Activated CD4-positive, alpha-beta T cell treated with anti-CD3 and anti-CD28 coated beads, Interleukin-2, amount 10 ng/mL, durations not matched to agents 7 days and 5 days (primary cell): ENCODE results near the gene CCNB3. TPM values are rescaled to one million over a fixed set of nuclear protein-coding genes. Genes with fewer than 3 reads are reported as not detected.

Source experiments
- CTCF ChIA-PET: fragments of 350-600 bp; sonication (Branson Sonifier 250); formaldehyde crosslinking; loops from one replicate; lab custom pipeline; 2021; ENCODE audit warnings: antibody characterized with exemption; lab: Charles Lee
- POLR2A ChIA-PET: fragments of 350-600 bp; sonication (Branson Sonifier 250); formaldehyde crosslinking; loops from one replicate; lab custom pipeline; 2021; ENCODE audit warnings: antibody characterized with exemption; lab: Charles Lee
- DNase-seq: peaks from one replicate; pipeline ENCODE4 v3.0.0-alpha.2; 2020
- H3K27ac Mint-ChIP-seq: one replicate; pipeline ENCODE4 v1.8.0; 2021; ENCODE audit warnings: mild to moderate bottlenecking, moderate library complexity, mixed read lengths
- H3K27me3 Mint-ChIP-seq: one replicate; pipeline ENCODE4 v1.8.0; 2021; ENCODE audit warnings: mixed read lengths
- H3K36me3 Mint-ChIP-seq: one replicate; pipeline ENCODE4 v1.8.0; 2021; ENCODE audit warnings: low read depth, mixed read lengths
- H3K4me1 Mint-ChIP-seq: one replicate; pipeline ENCODE4 v1.8.0; 2021; ENCODE audit warnings: mixed read lengths
- H3K4me3 Mint-ChIP-seq: one replicate; pipeline ENCODE4 v1.8.0; 2021; ENCODE audit warnings: mild to moderate bottlenecking, moderate library complexity, mixed read lengths
- H3K9me3 Mint-ChIP-seq: one replicate; pipeline ENCODE4 v1.8.0; 2021; ENCODE audit warnings: mixed read lengths
- total RNA-seq, 2 experiments: library from RNA; stranded (reverse); gene quantifications; one replicate each; pipeline ENCODE4 v1.2.3, GENCODE V29; 2021

Gene CCNB3
- under 1 TPM; 0.73 to 0.82 TPM for total RNA-seq

- Mint-ChIP-seq H3K9me3 (no peaks in the 10 kb centered on the region), H3K4me1 (peaks cover 12% of the 10 kb centered on the region), H3K27me3 (no peaks in the 10 kb centered on the region), H3K27ac (peak within 1 kb of the TSS; percentile 90), H3K36me3 (no peaks in the 10 kb centered on the region), H3K4me3 (peak within 1 kb of the TSS; percentile 72)
- ChIA-PET POLR2A (no interaction called here), CTCF (interaction anchor here (0.8 to 1.0 kb wide), 2 partner anchors 107 to 285 kb away, joined by 3 to 5 read pairs; no protein-coding TSS in a partner anchor)
- DNase-seq: peak; percentile 73
Observed at GRCh38 chrX:50204364-50204899, at the start of gene CCNB3. TSS of gene CCNB3 (plus strand) at chrX:50204765. CDS start at chrX:50285164, 80,399 bp downstream.

- POLR2A ChIA-PET: no interaction called here
- Mint-ChIP-seq H3K9me3 (no peaks in the 10 kb centered on the region), H3K36me3 (no peaks in the 10 kb centered on the region), H3K27me3 (peaks cover 1% of the 10 kb centered on the region), H3K4me3 (no peak overlapping the region), H3K4me1 (no peaks in the 10 kb centered on the region), H3K27ac (no peak overlapping the region)
- DNase-seq: no peak
- CTCF ChIA-PET: interaction anchor here (0.6 kb wide), 1 partner anchor 14 kb away, joined by 7 read pairs; no protein-coding TSS in a partner anchor
Observed at GRCh38 chrX:50157545-50158135, 46.9 kb upstream of the CCNB3 start.

GRCh38 chrX:50158593-50158992 lies 46.0 kb upstream of the CCNB3 start:
- CTCF ChIA-PET: no interaction called here
- Mint-ChIP-seq H3K4me1 (no peaks in the 10 kb centered on the region), H3K4me3 (no peak overlapping the region), H3K27ac (no peak overlapping the region), H3K36me3 (no peaks in the 10 kb centered on the region), H3K27me3 (no peaks in the 10 kb centered on the region), H3K9me3 (no peaks in the 10 kb centered on the region)
- POLR2A ChIA-PET: no interaction called here
- no peak for DNase-seq

DNA sequence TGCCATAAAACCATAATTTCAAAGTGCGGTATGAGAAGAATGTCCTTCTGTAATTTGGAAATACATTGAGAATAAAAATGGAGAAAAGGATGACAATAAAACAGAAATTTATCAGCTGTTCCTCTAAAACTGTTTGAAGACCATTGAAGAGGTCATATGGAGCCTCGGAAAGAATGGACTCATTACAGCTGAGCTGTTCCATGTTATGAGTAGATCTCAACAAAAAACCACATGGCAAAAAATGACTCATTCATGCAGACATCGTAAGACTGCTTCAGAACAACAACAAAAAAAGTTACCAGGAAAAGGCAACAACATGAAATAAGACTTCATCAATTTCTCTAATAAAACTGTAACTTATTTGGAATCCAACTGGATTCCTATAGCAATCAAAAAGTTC lies 43.4 kb upstream of the CCNB3 start:
- ChIA-PET CTCF (no interaction called here), POLR2A (no interaction called here)
- Mint-ChIP-seq H3K4me1 (no peaks in the 10 kb centered on the region), H3K36me3 (no peaks in the 10 kb centered on the region), H3K27me3 (no peaks in the 10 kb centered on the region), H3K4me3 (no peak overlapping the region), H3K27ac (no peak overlapping the region), H3K9me3 (no peaks in the 10 kb centered on the region)
- no peak for DNase-seq

- Mint-ChIP-seq H3K27me3 (no peaks in the 10 kb centered on the region), H3K27ac (no peak overlapping the region), H3K4me3 (no peak overlapping the region), H3K36me3 (no peaks in the 10 kb centered on the region), H3K4me1 (peaks cover 8% of the 10 kb centered on the region), H3K9me3 (no peaks in the 10 kb centered on the region)
- ChIA-PET CTCF (no interaction called here), POLR2A (no interaction called here)
- no peak for DNase-seq
Observed at GRCh38 chrX:50165727-50166126, 38.8 kb upstream of the CCNB3 start.

DNA sequence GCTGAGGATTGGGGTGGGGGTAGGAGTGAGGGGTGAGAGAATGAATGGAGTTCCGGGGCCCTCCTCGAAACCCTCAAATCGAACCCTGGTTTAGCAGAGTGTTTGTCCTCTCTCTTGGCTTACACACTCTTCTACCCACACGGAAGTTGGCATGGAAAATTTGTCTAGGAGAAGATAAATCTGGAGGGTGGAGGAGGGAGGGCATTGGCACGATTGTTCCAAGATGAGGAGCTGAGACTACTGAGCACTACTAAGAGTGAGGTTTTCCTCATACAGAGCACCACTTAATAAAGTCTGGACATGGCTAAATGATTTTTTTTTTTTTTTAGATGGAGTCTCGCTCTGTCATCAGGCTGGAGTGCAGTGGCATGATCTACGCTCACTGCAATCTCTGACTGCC lies 37.2 kb upstream of the CCNB3 start:
- POLR2A ChIA-PET: no interaction called here
- no peaks in the 10 kb centered on the region for H3K27me3 Mint-ChIP-seq
- no peaks in the 10 kb centered on the region for H3K9me3 Mint-ChIP-seq
- no peak for DNase-seq
- peaks cover 8% of the 10 kb centered on the region for H3K4me1 Mint-ChIP-seq
- H3K27ac Mint-ChIP-seq: no peak overlapping the region
- CTCF ChIA-PET: no interaction called here
- H3K36me3 Mint-ChIP-seq: no peaks in the 10 kb centered on the region
- no peak overlapping the region for H3K4me3 Mint-ChIP-seq

DNA sequence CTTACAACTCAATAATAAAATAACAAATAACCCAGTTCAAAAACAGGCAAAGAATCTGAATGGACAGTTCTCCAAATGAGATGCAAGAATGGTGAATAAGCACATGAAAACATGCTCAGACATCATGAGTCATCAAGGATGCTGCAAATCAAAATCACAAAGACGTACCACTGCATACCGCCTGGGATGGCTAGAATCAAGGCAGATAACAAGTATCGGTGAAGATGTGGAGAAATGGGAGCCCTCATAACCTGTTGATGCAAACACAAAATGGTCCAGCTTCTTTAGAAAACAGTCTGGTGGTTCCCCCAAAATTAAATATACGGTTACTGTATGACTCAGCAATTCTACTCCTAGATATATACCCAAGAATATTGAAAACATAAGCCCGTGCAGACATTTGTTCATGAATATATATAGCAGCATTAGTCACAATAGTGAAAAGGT lies 36.3 kb upstream of the CCNB3 start:
- Mint-ChIP-seq H3K27me3 (no peaks in the 10 kb centered on the region), H3K9me3 (no peaks in the 10 kb centered on the region), H3K4me3 (no peak overlapping the region), H3K4me1 (peaks cover 8% of the 10 kb centered on the region), H3K27ac (no peak overlapping the region), H3K36me3 (no peaks in the 10 kb centered on the region)
- ChIA-PET CTCF (no interaction called here), POLR2A (no interaction called here)
- DNase-seq: no peak

DNA sequence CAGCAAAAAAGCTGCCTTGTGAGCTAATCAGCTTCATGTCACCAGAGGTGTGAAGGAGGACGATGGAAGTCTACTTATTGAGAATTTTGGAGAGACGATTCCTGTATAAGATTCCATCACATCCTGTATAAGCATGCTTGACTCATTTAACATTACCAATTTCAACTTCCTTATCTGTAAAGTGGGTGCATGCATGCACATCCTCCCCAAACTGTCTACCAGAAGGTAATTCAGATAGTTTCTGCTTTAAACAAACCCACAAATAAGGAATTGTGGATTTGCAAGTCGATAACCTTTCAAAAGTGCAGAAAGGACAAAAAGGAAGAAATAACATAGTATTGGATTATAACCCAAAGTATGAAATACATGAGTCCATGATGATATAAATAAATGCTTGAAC lies 34.8 kb upstream of the CCNB3 start:
- H3K27me3 Mint-ChIP-seq: no peaks in the 10 kb centered on the region
- CTCF ChIA-PET: no interaction called here
- DNase-seq: no peak
- no peak overlapping the region for H3K4me3 Mint-ChIP-seq
- POLR2A ChIA-PET: no interaction called here
- H3K27ac Mint-ChIP-seq: no peak overlapping the region
- no peaks in the 10 kb centered on the region for H3K36me3 Mint-ChIP-seq
- no peaks in the 10 kb centered on the region for H3K9me3 Mint-ChIP-seq
- H3K4me1 Mint-ChIP-seq: peaks cover 8% of the 10 kb centered on the region

- H3K27ac Mint-ChIP-seq: no peak overlapping the region
- H3K4me1 Mint-ChIP-seq: no peaks in the 10 kb centered on the region
- POLR2A ChIA-PET: no interaction called here
- H3K4me3 Mint-ChIP-seq: no peak overlapping the region
- DNase-seq: no peak
- H3K27me3 Mint-ChIP-seq: no peaks in the 10 kb centered on the region
- CTCF ChIA-PET: interaction anchor here (0.6 kb wide), 2 partner anchors 26 to 322 kb away, joined by 3 to 4 read pairs; no protein-coding TSS in a partner anchor
- H3K9me3 Mint-ChIP-seq: no peaks in the 10 kb centered on the region
- H3K36me3 Mint-ChIP-seq: peaks cover 1% of the 10 kb centered on the region
Observed at GRCh38 chrX:50180073-50180940, 24.3 kb upstream of the CCNB3 start.

- Mint-ChIP-seq H3K4me1 (no peaks in the 10 kb centered on the region), H3K4me3 (no peak overlapping the region), H3K9me3 (no peaks in the 10 kb centered on the region), H3K27ac (no peak overlapping the region), H3K27me3 (peaks cover 3% of the 10 kb centered on the region), H3K36me3 (peaks cover 1% of the 10 kb centered on the region)
- no peak for DNase-seq
- ChIA-PET CTCF (no interaction called here), POLR2A (no interaction called here)
Observed at GRCh38 chrX:50183891-50184290, 20.7 kb upstream of the CCNB3 start.

- H3K9me3 Mint-ChIP-seq: no peaks in the 10 kb centered on the region
- ChIA-PET CTCF (interaction anchor here (1.8 kb wide), 1 partner anchor 10 kb away, joined by 5 read pairs; no protein-coding TSS in a partner anchor), POLR2A (no interaction called here)
- H3K27me3 Mint-ChIP-seq: peaks cover 7% of the 10 kb centered on the region
- H3K27ac Mint-ChIP-seq: no peak overlapping the region
- no peaks in the 10 kb centered on the region for H3K4me1 Mint-ChIP-seq
- H3K4me3 Mint-ChIP-seq: no peak overlapping the region
- DNase-seq: no peak
- no peaks in the 10 kb centered on the region for H3K36me3 Mint-ChIP-seq
Observed at GRCh38 chrX:50188859-50189600, 15.5 kb upstream of the CCNB3 start.

DNA sequence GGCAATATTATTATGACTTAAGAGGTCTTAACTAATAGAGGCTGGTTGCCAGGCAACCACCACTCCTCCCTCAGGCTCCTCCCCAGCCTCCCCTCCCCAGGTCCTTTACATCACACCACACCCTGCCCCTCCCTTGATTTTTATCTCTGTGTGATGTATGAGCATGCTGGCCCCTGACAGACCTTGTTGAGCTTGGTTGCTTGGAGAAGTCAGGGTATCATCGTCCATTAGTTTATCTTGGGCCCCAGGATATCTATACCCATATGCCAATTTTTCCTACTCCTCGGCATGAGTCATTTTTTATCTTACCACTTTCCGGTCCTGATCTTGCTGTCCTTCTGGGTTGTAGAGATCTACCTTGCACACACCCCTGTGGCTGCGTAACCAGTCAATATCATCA lies 6.2 kb upstream of the CCNB3 start:
- ChIA-PET POLR2A (no interaction called here), CTCF (interaction anchor here (1.0 to 1.3 kb wide), 2 partner anchors 9 to 13 kb away, joined by 3 to 5 read pairs; no protein-coding TSS in a partner anchor)
- Mint-ChIP-seq H3K27ac (no peak overlapping the region), H3K27me3 (peaks cover 10% of the 10 kb centered on the region), H3K4me1 (peaks cover 2% of the 10 kb centered on the region), H3K36me3 (no peaks in the 10 kb centered on the region), H3K4me3 (no peak overlapping the region), H3K9me3 (no peaks in the 10 kb centered on the region)
- no peak for DNase-seq
